Panc1 (cell line): ENCODE data around the gene P2RX1. TPM values are rescaled to one million over a fixed set of nuclear protein-coding genes. Genes with fewer than 3 reads are reported as not detected.

ENCODE experiments used
- ATAC-seq: fragments of 200-7000 bp; cut with Tn5 transposase; 2 replicates; pipeline ENCODE4 v1.9.1; 2020; ENCODE audit warnings: mild to moderate bottlenecking, moderate library complexity
- BruUV-seq: library from RNA; stranded (reverse); fragments of 400-500 nt; replicated peaks from 2 replicates; lab custom pipeline; 2021; lab: Mats Ljungman, UMichigan
- CTCF ChIA-PET: fragments of 300-600 bp; sonication (Branson Sonifier 250); formaldehyde crosslinking; loops from one replicate; lab custom pipeline; 2022; ENCODE audit warnings: antibody characterized with exemption; lab: Charles Lee
- POLR2A ChIA-PET: fragments of 300-600 bp; sonication (Branson Sonifier 250); formaldehyde crosslinking; loops from one replicate; lab custom pipeline; 2022; ENCODE audit warnings: antibody characterized with exemption; lab: Charles Lee
- DNase-seq: peaks from one replicate; pipeline ENCODE4 v3.0.0-alpha.2; 2010; ENCODE audit warnings: low read depth, low spot score
- H3K27ac ChIP-seq: 2 replicates; pipeline ENCODE4 v1.5.1; 2011; ENCODE audit warnings: mild to moderate bottlenecking, low read length, inconsistent platforms
- H3K27me3 ChIP-seq: fragments of 200-500 bp; sonication (Bioruptor generic); 2 replicates; pipeline ENCODE4 v1.6.0; 2014; ENCODE audit warnings: low read length, inconsistent platforms; ENCODE audit not compliant: control insufficient read depth, insufficient read depth
- H3K36me3 ChIP-seq: fragments of 200-500 bp; sonication (Bioruptor generic); 2 replicates; pipeline ENCODE4 v1.5.1; 2014; ENCODE audit warnings: inconsistent platforms, mild to moderate bottlenecking, low read length, moderate library complexity; ENCODE audit not compliant: control insufficient read depth, insufficient read depth
- H3K4me1 ChIP-seq: 2 replicates; pipeline ENCODE4 v1.5.1; 2011; ENCODE audit warnings: inconsistent platforms, mild to moderate bottlenecking, low read length, moderate library complexity; ENCODE audit not compliant: control insufficient read depth, insufficient read depth
- H3K4me3 ChIP-seq, 2 experiments: 2 replicates each; pipeline ENCODE4 v1.5.1; 2011 to 2012; ENCODE audit warnings: low read depth in 2 of 2, low read length in 2 of 2, mild to moderate bottlenecking in 2 of 2, inconsistent platforms in 1 of 2, moderate library complexity in 1 of 2
- H3K9me3 ChIP-seq: fragments of 200-500 bp; sonication (Bioruptor generic); 2 replicates; pipeline ENCODE4 v1.5.1; 2014; ENCODE audit warnings: low read depth, mild to moderate bottlenecking, inconsistent platforms, low read length, moderate library complexity; ENCODE audit not compliant: control insufficient read depth, insufficient read depth
- POLR2AphosphoS5 ChIP-seq: IDR thresholded peaks from 2 replicates; pipeline ENCODE4 v1.6.1; 2012; ENCODE audit warnings: mild to moderate bottlenecking, low read depth, low read length, moderate library complexity
- SIN3A ChIP-seq: IDR thresholded peaks from 2 replicates; pipeline ENCODE4 v1.6.1; 2012; ENCODE audit warnings: low read depth, mild to moderate bottlenecking, low read length, moderate library complexity, borderline replicate concordance; ENCODE audit not compliant: insufficient read depth
- TCF7L2 ChIP-seq: IDR thresholded peaks from 2 replicates; pipeline ENCODE4 v1.6.1; 2011; ENCODE audit warnings: mild to moderate bottlenecking, low read depth, low read length, inconsistent platforms
- in situ Hi-C: cut with HindIII; loops from 2 replicates; pipeline ENCODE4 v1.10.0; 2016; ENCODE audit warnings: low sequenced_read_pairs, low pct_unique_long_range_greater_than_20kb
- intact Hi-C: fragments of 100-400 bp; cut with micrococcal nuclease; formaldehyde crosslinking; loops from one replicate; pipeline ENCODE4 v1.10.0; 2022; ENCODE audit not compliant: unreplicated experiment
- total RNA-seq: library from RNA; stranded (reverse); gene quantifications from one replicate; pipeline ENCODE4 v1.2.1, GENCODE V29; 2021; ENCODE audit not compliant: unreplicated experiment
- TF ChIP-seq, protein P1 (sequence below), 2 experiments: IDR thresholded peaks; 2 replicates each; pipeline ENCODE4 v1.6.1; 2011 to 2012; ENCODE audit warnings: low read depth in 2 of 2, control low read depth in 1 of 2, low read length in 1 of 2, mild to moderate bottlenecking in 1 of 2, moderate library complexity in 1 of 2; ENCODE audit not compliant: insufficient read depth in 1 of 2
- TF ChIP-seq, protein P2 (sequence below): fragments of 450-650 bp; IDR thresholded peaks from 2 replicates; pipeline ENCODE4 v1.5.1; 2017; ENCODE audit warnings: mild to moderate bottlenecking

P2RX1 gene
- total RNA-seq, 1 experiment from 2014 or later = not detected

DNA sequence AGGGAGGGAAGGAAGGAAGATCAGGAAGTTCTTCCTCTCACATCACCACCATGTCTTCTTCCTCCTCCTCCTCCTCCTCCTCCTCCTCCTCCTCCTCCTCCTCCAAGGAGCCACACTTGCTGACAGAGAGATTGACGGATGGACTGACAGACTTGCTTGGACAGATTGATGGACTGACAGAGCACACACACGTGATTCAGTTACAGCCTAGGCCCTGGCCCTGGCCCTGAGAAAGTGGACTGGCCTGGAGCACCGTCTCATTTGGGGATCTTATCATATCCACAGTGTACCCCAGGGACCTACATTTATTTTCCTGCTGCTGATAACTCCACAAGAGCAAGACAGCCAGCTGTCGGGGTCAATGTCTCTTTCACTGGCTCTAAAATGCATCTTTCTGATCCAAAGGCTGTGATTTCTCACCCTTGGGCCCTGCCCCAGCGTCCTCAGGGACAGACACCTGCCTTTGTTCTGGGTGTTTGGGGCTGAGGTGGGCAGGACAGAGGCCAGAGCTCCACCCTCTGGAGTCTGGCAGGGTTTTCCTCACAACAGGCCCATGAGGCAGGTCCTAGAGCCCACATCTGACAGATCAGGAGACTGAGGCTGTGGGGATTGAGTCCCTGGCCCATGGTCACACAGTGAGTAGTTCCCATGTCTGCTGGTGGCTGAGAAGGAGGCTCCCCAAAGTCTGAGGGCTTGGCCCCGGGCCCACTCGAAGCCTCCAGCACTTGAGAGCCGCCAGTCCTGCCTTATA lies 2.3 kb upstream of the P2RX1 start:
- Histone ChIP-seq H3K36me3 (no peaks in the 10 kb centered on the region), H3K27ac (no peak overlapping the region), H3K27me3 (no peaks in the 10 kb centered on the region), H3K4me1 (no peaks in the 10 kb centered on the region; the same call in 1 of the 2 replicates), H3K9me3 (no peaks in the 10 kb centered on the region), H3K4me3 (no peak overlapping the region)
- DNase-seq (no peak), ATAC-seq (peak; percentile 38; the same call in 1 of the 2 replicates)
- in situ Hi-C loops (no loop called here), intact Hi-C loops (no loop called here)
- TF ChIP-seq TCF7L2 = no peak
- no peak for TF ChIP-seq POLR2AphosphoS5
- TF ChIP-seq, protein P1, sequence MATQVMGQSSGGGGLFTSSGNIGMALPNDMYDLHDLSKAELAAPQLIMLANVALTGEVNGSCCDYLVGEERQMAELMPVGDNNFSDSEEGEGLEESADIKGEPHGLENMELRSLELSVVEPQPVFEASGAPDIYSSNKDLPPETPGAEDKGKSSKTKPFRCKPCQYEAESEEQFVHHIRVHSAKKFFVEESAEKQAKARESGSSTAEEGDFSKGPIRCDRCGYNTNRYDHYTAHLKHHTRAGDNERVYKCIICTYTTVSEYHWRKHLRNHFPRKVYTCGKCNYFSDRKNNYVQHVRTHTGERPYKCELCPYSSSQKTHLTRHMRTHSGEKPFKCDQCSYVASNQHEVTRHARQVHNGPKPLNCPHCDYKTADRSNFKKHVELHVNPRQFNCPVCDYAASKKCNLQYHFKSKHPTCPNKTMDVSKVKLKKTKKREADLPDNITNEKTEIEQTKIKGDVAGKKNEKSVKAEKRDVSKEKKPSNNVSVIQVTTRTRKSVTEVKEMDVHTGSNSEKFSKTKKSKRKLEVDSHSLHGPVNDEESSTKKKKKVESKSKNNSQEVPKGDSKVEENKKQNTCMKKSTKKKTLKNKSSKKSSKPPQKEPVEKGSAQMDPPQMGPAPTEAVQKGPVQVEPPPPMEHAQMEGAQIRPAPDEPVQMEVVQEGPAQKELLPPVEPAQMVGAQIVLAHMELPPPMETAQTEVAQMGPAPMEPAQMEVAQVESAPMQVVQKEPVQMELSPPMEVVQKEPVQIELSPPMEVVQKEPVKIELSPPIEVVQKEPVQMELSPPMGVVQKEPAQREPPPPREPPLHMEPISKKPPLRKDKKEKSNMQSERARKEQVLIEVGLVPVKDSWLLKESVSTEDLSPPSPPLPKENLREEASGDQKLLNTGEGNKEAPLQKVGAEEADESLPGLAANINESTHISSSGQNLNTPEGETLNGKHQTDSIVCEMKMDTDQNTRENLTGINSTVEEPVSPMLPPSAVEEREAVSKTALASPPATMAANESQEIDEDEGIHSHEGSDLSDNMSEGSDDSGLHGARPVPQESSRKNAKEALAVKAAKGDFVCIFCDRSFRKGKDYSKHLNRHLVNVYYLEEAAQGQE (IDR thresholded peaks at IDR 0.05; ENCODE audit: insufficient read depth in 1 of 2, low read depth in 2 of 2, low read length in 1 of 2) = no peak
- TF ChIP-seq, protein P2, sequence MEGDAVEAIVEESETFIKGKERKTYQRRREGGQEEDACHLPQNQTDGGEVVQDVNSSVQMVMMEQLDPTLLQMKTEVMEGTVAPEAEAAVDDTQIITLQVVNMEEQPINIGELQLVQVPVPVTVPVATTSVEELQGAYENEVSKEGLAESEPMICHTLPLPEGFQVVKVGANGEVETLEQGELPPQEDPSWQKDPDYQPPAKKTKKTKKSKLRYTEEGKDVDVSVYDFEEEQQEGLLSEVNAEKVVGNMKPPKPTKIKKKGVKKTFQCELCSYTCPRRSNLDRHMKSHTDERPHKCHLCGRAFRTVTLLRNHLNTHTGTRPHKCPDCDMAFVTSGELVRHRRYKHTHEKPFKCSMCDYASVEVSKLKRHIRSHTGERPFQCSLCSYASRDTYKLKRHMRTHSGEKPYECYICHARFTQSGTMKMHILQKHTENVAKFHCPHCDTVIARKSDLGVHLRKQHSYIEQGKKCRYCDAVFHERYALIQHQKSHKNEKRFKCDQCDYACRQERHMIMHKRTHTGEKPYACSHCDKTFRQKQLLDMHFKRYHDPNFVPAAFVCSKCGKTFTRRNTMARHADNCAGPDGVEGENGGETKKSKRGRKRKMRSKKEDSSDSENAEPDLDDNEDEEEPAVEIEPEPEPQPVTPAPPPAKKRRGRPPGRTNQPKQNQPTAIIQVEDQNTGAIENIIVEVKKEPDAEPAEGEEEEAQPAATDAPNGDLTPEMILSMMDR = no peak
- no peak for TF ChIP-seq SIN3A
- ChIA-PET CTCF (no interaction called here), POLR2A (no interaction called here)
- no TSS peak for BruUV-seq

DNA sequence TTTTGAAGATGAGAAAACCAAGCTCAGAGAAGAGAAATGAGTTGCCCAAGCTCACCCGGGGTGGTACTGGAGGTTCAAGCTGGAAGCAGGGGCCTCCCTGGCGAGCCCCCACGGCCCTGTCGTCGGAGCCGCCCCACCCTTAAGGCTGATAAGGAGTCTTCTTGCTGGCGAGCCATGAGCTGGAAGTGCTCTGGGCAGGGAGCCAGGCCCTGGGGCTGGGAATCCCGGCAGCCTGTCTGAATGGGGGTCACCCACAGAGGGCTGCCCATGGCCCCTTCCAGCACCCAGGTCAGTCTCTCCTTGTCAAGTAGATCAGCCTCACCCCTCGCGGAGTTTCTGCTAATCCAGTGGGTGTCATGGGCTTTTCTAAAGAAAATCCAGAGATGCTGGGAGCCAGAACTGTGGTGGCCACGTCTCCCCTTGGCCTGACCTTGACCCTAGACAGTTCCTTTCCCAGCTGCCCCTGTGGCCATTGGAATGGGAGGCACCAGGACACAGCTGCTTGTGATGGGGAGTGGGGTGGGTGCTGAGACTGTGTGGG lies 1.2 kb upstream of the P2RX1 start:
- no peak for DNase-seq
- in situ Hi-C loops (no loop called here), intact Hi-C loops (no loop called here)
- Histone ChIP-seq H3K36me3 (no peaks in the 10 kb centered on the region), H3K27me3 (no peaks in the 10 kb centered on the region), H3K4me3 (no peak overlapping the region), H3K27ac (no peak overlapping the region), H3K9me3 (no peaks in the 10 kb centered on the region), H3K4me1 (no peaks in the 10 kb centered on the region; the same call in 1 of the 2 replicates)
- TF ChIP-seq POLR2AphosphoS5 = no peak
- TF ChIP-seq, protein P2 = no peak
- BruUV-seq = no TSS peak
- no peak for ATAC-seq
- ChIA-PET POLR2A (interaction anchor here (0.5 kb wide), 1 partner anchor 176 kb away, joined by 4 read pairs; no protein-coding TSS in a partner anchor), CTCF (no interaction called here)
